ENCODE data around the gene DIS3L2.

GRCh38 chr2:232349946-232350635 is 388.6 kb downstream of the DIS3L2 start:
- TF ChIP-seq CTCF (IDR thresholded peaks at IDR 0.05) (no peak), POLR2AphosphoS5 (IDR thresholded peaks at IDR 0.05; ENCODE audit: insufficient read depth in 1 of 2, low read depth in 1 of 2) (no peak), POLR2A (IDR thresholded peaks at IDR 0.05) (no peak)
